ENCODE data around the gene INAFM1.

The INAFM1 gene

DNA sequence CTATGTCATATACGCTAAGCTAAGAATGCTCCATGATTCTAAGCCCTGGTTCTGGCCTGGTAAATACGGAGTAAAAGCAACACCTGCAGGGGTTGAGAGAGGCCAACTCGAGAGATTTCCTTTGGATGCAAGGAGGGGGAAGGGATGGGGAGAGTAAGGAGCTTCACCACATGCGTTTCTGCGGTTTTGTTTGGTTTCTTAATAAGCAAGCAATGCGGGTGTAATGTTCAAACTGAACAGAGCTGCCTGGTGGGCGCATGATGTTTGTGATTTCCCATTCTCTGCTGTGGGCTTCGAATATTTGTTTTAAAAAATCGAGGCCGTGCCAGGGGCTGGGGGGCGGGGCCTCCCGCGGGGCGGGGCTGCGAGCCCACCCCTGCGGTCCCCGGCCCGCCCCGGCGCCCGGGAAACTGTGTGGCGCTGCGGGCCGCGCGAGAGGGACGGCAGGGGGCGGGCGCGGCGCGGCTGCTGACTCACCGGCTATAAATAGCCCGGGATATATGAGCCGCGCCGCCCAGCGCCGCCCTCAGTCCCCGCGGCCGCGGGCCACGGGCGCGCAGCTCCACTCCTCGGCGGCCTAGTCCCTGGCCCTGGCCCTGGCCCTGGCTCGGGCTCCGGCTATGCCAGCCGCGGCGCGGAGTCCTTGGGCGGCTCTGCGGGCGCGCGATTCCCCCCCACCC is 48.8 kb upstream of the INAFM1 start (continued):
- peak; percentile 98 for TF ChIP-seq ZSCAN30 (tag by site-specific recombination; IDR thresholded peaks at IDR 0.05)
- TF ChIP-seq ZNF600 (tag by site-specific recombination; IDR thresholded peaks at IDR 0.05) = 0 out of 2 replicates have a peak, but pooled peaks have one; percentile 23
- TF ChIP-seq ZNF155 (tag by site-specific recombination; IDR thresholded peaks at IDR 0.05) = no peak
- TF ChIP-seq GLI4 (tag by site-specific recombination; IDR thresholded peaks at IDR 0.05) = 0 out of 2 replicates have a peak, but pooled peaks have one; percentile 27
- TF ChIP-seq ZBTB1 (tag by site-specific recombination; IDR thresholded peaks at IDR 0.05) = no peak
- TF ChIP-seq ZNF660 (tag by site-specific recombination; IDR thresholded peaks at IDR 0.05) = peak; percentile 94
- peak; percentile 84; the same call in 1 of the 2 replicates for TF ChIP-seq KLF10 (tag by site-specific recombination; IDR thresholded peaks at IDR 0.05)
- TF ChIP-seq, protein P1, sequence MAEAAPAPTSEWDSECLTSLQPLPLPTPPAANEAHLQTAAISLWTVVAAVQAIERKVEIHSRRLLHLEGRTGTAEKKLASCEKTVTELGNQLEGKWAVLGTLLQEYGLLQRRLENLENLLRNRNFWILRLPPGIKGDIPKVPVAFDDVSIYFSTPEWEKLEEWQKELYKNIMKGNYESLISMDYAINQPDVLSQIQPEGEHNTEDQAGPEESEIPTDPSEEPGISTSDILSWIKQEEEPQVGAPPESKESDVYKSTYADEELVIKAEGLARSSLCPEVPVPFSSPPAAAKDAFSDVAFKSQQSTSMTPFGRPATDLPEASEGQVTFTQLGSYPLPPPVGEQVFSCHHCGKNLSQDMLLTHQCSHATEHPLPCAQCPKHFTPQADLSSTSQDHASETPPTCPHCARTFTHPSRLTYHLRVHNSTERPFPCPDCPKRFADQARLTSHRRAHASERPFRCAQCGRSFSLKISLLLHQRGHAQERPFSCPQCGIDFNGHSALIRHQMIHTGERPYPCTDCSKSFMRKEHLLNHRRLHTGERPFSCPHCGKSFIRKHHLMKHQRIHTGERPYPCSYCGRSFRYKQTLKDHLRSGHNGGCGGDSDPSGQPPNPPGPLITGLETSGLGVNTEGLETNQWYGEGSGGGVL (tag by site-specific recombination; IDR thresholded peaks at IDR 0.05) = no peak
- TF ChIP-seq, protein P2, sequence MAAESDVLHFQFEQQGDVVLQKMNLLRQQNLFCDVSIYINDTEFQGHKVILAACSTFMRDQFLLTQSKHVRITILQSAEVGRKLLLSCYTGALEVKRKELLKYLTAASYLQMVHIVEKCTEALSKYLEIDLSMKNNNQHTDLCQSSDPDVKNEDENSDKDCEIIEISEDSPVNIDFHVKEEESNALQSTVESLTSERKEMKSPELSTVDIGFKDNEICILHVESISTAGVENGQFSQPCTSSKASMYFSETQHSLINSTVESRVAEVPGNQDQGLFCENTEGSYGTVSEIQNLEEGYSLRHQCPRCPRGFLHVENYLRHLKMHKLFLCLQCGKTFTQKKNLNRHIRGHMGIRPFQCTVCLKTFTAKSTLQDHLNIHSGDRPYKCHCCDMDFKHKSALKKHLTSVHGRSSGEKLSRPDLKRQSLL (tag by site-specific recombination; IDR thresholded peaks at IDR 0.05) = peak; percentile 41; the same call in 1 of the 2 replicates
- peak; percentile 27 for TF ChIP-seq IKZF3 (tag by site-specific recombination; IDR thresholded peaks at IDR 0.05)

DNA sequence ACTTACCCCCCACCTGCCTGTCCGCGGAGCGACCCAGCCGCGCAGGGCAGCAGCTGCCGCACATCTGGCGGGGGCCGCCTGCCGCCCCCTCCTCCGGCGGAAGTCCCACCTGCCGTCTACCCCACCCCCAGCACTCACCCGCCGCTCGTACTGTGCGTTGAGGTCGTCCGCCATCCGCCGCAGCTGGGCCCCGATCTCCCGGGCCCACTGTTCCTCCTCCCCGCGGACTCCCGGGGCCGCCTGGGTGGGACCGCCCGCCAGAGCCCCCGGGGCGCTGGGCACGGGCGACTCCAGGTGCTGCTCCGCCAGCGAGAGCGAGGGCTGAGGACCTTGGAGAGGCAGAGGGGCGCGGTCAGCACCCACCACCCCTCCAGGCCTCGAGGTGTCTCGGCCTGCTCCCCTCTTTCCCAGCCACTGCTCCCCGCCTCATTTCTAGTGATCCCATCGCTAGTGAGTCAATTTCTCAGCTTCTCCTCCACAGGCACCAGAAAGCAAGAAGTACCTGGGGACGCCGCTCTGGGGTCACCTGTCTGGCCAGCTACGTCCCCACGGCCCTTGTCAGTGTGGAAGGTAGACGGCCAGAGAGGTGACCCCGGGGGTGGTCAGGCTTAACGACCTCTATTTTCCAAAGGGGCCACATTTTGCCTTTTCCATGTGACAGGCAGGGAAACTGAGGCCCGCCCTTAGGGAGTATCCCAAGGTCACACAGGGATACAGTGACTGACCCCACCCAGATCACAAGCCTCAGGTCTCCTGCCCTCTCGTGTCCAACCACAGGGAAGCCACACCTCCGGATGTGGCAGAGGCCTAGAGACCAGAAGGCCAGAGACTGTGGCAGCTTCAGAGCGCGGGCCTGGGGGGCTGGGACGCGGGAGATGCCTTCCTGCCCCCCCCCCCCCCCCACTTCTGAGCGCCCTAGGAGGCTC is 48.0 kb upstream of the INAFM1 start:
- peak overlapping the region; percentile 91 for H3K4me3 ChIP-seq (ENCODE audit: low read depth, low read length)
- H3K9me3 ChIP-seq (ENCODE audit: control insufficient read depth, insufficient read depth, low read depth, low read length) = no peaks in the 10 kb centered on the region
- peaks cover 14 to 17% of the 10 kb centered on the region in 2 experiments; a peak in 2 of 3 replicates for H3K36me3 ChIP-seq (ENCODE audit: control insufficient read depth in 2 of 2, insufficient read depth in 1 of 2, low read length in 2 of 2)
- ChIA-PET CTCF (interaction anchor here (0.6 to 7.6 kb wide), 6 partner anchors 16 to 107 kb away, joined by 3 to 86 read pairs (median 4); no protein-coding TSS in a partner anchor), POLR2A (interaction anchor here (0.6 to 6.8 kb wide), 28 partner anchors 9 to 626 kb away, joined by 3 to 112 read pairs (median 5); partner anchors contain the start of genes CCDC9, INAFM1, SAE1 and ZC3H4)
- peak overlapping the region; percentile 92 for H3K27ac ChIP-seq (ENCODE audit: extremely low read depth, low read depth, low read length)
- peaks cover 29% of the 10 kb centered on the region for H3K4me1 ChIP-seq (ENCODE audit: control insufficient read depth, insufficient read depth, low read length)
- TF ChIP-seq ZNF416 (tag by site-specific recombination; IDR thresholded peaks at IDR 0.05) = 0 out of 2 replicates have a peak, but pooled peaks have one; percentile 23
- TF ChIP-seq, protein P3, sequence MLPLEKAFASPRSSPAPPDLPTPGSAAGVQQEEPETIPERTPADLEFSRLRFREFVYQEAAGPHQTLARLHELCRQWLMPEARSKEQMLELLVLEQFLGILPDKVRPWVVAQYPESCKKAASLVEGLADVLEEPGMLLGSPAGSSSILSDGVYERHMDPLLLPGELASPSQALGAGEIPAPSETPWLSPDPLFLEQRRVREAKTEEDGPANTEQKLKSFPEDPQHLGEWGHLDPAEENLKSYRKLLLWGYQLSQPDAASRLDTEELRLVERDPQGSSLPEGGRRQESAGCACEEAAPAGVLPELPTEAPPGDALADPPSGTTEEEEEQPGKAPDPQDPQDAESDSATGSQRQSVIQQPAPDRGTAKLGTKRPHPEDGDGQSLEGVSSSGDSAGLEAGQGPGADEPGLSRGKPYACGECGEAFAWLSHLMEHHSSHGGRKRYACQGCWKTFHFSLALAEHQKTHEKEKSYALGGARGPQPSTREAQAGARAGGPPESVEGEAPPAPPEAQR (tag by site-specific recombination; IDR thresholded peaks at IDR 0.05) = peak; percentile 63; the same call in 1 of the 2 replicates
- TF ChIP-seq ZNF530 (tag by site-specific recombination; IDR thresholded peaks at IDR 0.05; ENCODE audit: low read depth) = no peak
- TF ChIP-seq, protein P4, sequence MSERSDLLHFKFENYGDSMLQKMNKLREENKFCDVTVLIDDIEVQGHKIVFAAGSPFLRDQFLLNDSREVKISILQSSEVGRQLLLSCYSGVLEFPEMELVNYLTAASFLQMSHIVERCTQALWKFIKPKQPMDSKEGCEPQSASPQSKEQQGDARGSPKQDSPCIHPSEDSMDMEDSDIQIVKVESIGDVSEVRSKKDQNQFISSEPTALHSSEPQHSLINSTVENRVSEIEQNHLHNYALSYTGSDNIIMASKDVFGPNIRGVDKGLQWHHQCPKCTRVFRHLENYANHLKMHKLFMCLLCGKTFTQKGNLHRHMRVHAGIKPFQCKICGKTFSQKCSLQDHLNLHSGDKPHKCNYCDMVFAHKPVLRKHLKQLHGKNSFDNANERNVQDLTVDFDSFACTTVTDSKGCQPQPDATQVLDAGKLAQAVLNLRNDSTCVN (tag by site-specific recombination; optimal IDR thresholded peaks at IDR 0.05) = peak; percentile 75
- TF ChIP-seq KLF9 (tag by site-specific recombination; IDR thresholded peaks at IDR 0.05; ENCODE audit: low read depth) = peak; percentile 49; the same call in 1 of the 2 replicates
- TF ChIP-seq EGR2 (tag by site-specific recombination; IDR thresholded peaks at IDR 0.05; ENCODE audit: low read depth) = peak; percentile 77
- TF ChIP-seq BCL11B (tag by site-specific recombination; IDR thresholded peaks at IDR 0.05; ENCODE audit: low read depth) = peak; percentile 72
- no peak for TF ChIP-seq ZNF311 (tag by site-specific recombination; IDR thresholded peaks at IDR 0.05; ENCODE audit: borderline replicate concordance)
- peak; percentile 85 for TF ChIP-seq ZBTB8A (tag by site-specific recombination; IDR thresholded peaks at IDR 0.05)
- TF ChIP-seq ZNF248 (tag by site-specific recombination; IDR thresholded peaks at IDR 0.05) = no peak
- peak; percentile 93 for TF ChIP-seq ZBTB20 (tag by site-specific recombination; IDR thresholded peaks at IDR 0.05)
- TF ChIP-seq ZBTB48 (tag by site-specific recombination; IDR thresholded peaks at IDR 0.05) = 0 out of 2 replicates have a peak, but pooled peaks have one; percentile 20
- 0 out of 2 replicates have a peak, but pooled peaks have one; percentile 35 for TF ChIP-seq ZNF792 (tag by site-specific recombination; IDR thresholded peaks at IDR 0.05)
- TF ChIP-seq YY2 (tag by site-specific recombination; IDR thresholded peaks at IDR 0.05) = peak; percentile 87
- TF ChIP-seq FEZF1 (tag by site-specific recombination; IDR thresholded peaks at IDR 0.05) = no peak
